ENCODE measurements around the gene CCDC50.

Gene CCDC50

GRCh38 chr3:191440532-191440931, 111.3 kb downstream of the CCDC50 start:
- no peak for TF ChIP-seq REST (IDR thresholded peaks at IDR 0.05; ENCODE audit: insufficient replicate concordance, low read depth)
- DNase-seq (ENCODE audit: low read depth in 1 of 2, low spot score in 1 of 2) = no peak
- no peak overlapping the region for H3K27ac ChIP-seq (replicated peaks)
- H3K27me3 ChIP-seq (ENCODE audit: insufficient read depth, poor library complexity, severe bottlenecking) = no peaks in the 10 kb centered on the region
- no peak overlapping the region for H3K4me3 ChIP-seq (replicated peaks; ENCODE audit: insufficient read depth, low read length)

GRCh38 chr3:191441687-191442086, 112.5 kb downstream of the CCDC50 start:
- TF ChIP-seq POLR2AphosphoS5 (IDR thresholded peaks at IDR 0.05; ENCODE audit: low read depth) (no peak), CTCF (IDR thresholded peaks at IDR 0.05; ENCODE audit: insufficient read depth, low read length) (no peak), REST (IDR thresholded peaks at IDR 0.05; ENCODE audit: insufficient replicate concordance, low read depth) (no peak), GABPA (IDR thresholded peaks at IDR 0.05; ENCODE audit: low read depth) (no peak), SPI1 (IDR thresholded peaks at IDR 0.05; ENCODE audit: borderline replicate concordance, low read depth) (no peak)
- DNase-seq (ENCODE audit: low read depth in 1 of 2, low spot score in 1 of 2) = no peak
- no peaks in the 10 kb centered on the region for H3K27me3 ChIP-seq (ENCODE audit: insufficient read depth, poor library complexity, severe bottlenecking)
- H3K27ac ChIP-seq (replicated peaks) = no peak overlapping the region
- no peak overlapping the region for H3K4me3 ChIP-seq (replicated peaks; ENCODE audit: insufficient read depth, low read length)

GRCh38 chr3:191444569-191444968, 115.4 kb downstream of the CCDC50 start:
- no peak overlapping the region for H3K4me3 ChIP-seq (replicated peaks; ENCODE audit: insufficient read depth, low read length)
- DNase-seq (ENCODE audit: low read depth in 1 of 2, low spot score in 1 of 2) = no peak
- no peak overlapping the region for H3K27ac ChIP-seq (replicated peaks)
- no peaks in the 10 kb centered on the region for H3K27me3 ChIP-seq (ENCODE audit: insufficient read depth, poor library complexity, severe bottlenecking)
- TF ChIP-seq REST (IDR thresholded peaks at IDR 0.05; ENCODE audit: insufficient replicate concordance, low read depth) = no peak
- no peak for TF ChIP-seq CTCF (IDR thresholded peaks at IDR 0.05; ENCODE audit: insufficient read depth, low read length)
- no peak for TF ChIP-seq SPI1 (IDR thresholded peaks at IDR 0.05; ENCODE audit: borderline replicate concordance, low read depth)
- TF ChIP-seq GABPA (IDR thresholded peaks at IDR 0.05; ENCODE audit: low read depth) = no peak
- TF ChIP-seq POLR2AphosphoS5 (IDR thresholded peaks at IDR 0.05; ENCODE audit: low read depth) = no peak
